SK-N-MC (cell line): Measurements from ENCODE around the gene TMEM38A.

Experiments
- DNase-seq: peaks from one replicate; pipeline ENCODE4 v3.0.0-alpha.2; 2011; ENCODE audit warnings: low read depth, low spot score
- H3K27ac ChIP-seq: fragments of 200-600 bp; sonication (generic); 2 replicates; pipeline ENCODE4 v1.5.1; 2016; ENCODE audit warnings: mixed run types
- H3K36me3 ChIP-seq: fragments of 200-600 bp; sonication (generic); 2 replicates; pipeline ENCODE4 v1.6.1; 2017; ENCODE audit warnings: antibody characterized with exemption, low read length, mixed read lengths; ENCODE audit not compliant: insufficient read depth
- H3K4me3 ChIP-seq: fragments of 200-600 bp; sonication (generic); 2 replicates; pipeline ENCODE4 v1.5.1; 2016
- H3K9ac ChIP-seq: fragments of 200-600 bp; sonication (generic); 2 replicates; pipeline ENCODE4 v1.8.0; 2017; ENCODE audit warnings: mixed run types, mixed read lengths; ENCODE audit not compliant: insufficient read length
- H3K9me3 ChIP-seq: fragments of 200-600 bp; sonication (generic); 2 replicates; pipeline ENCODE4 v1.6.1; 2017; ENCODE audit warnings: low read depth, mild to moderate bottlenecking, antibody characterized with exemption, low read length, moderate library complexity, mixed read lengths
- EZH2 ChIP-seq: fragments of 200-600 bp; sonication (generic); IDR thresholded peaks from one replicate; pipeline ENCODE4 v1.6.1; 2017; ENCODE audit warnings: antibody characterized with exemption
- FOXP2 ChIP-seq: optimal IDR thresholded peaks from 2 replicates; pipeline ENCODE3; 2011; ENCODE audit warnings: mild to moderate bottlenecking, moderate library complexity; ENCODE audit not compliant: insufficient read depth; ENCODE audit errors: extremely low read length, control extremely low read depth
- POLR2AphosphoS5 ChIP-seq: IDR thresholded peaks from 2 replicates; pipeline ENCODE4 v1.6.1; 2012; ENCODE audit warnings: mild to moderate bottlenecking, low read depth, low read length, borderline replicate concordance

Gene TMEM38A

GRCh38 chr19:16736709-16737108, 75.8 kb downstream of the TMEM38A start:
- Histone ChIP-seq H3K27ac (peak overlapping the region; percentile 91), H3K9me3 (peaks cover 2% of the 10 kb centered on the region; the same call in 1 of the 2 replicates), H3K36me3 (no peaks in the 10 kb centered on the region), H3K4me3 (no peak overlapping the region), H3K9ac (no peak overlapping the region)
- DNase-seq: no peak
- no peak for TF ChIP-seq POLR2AphosphoS5
- TF ChIP-seq FOXP2: no peak
- TF ChIP-seq EZH2: no peak

GRCh38 chr19:16737911-16738310, 77.0 kb downstream of the TMEM38A start:
- DNase-seq: no peak

GRCh38 chr19:16739546-16739945, 78.6 kb downstream of the TMEM38A start:
- Histone ChIP-seq H3K4me3 (no peak overlapping the region), H3K27ac (no peak overlapping the region), H3K9ac (no peak overlapping the region), H3K9me3 (peaks cover 2% of the 10 kb centered on the region; the same call in 1 of the 2 replicates), H3K36me3 (no peaks in the 10 kb centered on the region)
- no peak for DNase-seq
- TF ChIP-seq POLR2AphosphoS5 (no peak), FOXP2 (no peak), EZH2 (no peak)

More at GRCh38 chr19:16737911-16738310, 77.0 kb downstream of the TMEM38A start:
- no peak for TF ChIP-seq FOXP2
- no peak overlapping the region for H3K27ac ChIP-seq
- no peak overlapping the region for H3K4me3 ChIP-seq
- H3K9ac ChIP-seq: no peak overlapping the region
- H3K9me3 ChIP-seq: peaks cover 2% of the 10 kb centered on the region; the same call in 1 of the 2 replicates
- H3K36me3 ChIP-seq: no peaks in the 10 kb centered on the region
